ENCODE measurements around the gene MS4A12.
"Not testable (repeated sequence)": the region's sequence is repeated elsewhere in the genome, so short reads cannot be mapped to it uniquely, and the experiment has no call there.

Gene MS4A12

GRCh38 chr11:60513496-60514460 is 21.2 kb downstream of the MS4A12 start:
- no peak for DNase-seq

- DNase-seq, result no peak
Observed at GRCh38 chr11:60515144-60515855, 22.7 kb downstream of the MS4A12 start, which contains the start of gene MS4A13. MS4A13 (plus strand) TSS chr11:60515392; CDS start chr11:60518084, 2,692 bp downstream.

DNA sequence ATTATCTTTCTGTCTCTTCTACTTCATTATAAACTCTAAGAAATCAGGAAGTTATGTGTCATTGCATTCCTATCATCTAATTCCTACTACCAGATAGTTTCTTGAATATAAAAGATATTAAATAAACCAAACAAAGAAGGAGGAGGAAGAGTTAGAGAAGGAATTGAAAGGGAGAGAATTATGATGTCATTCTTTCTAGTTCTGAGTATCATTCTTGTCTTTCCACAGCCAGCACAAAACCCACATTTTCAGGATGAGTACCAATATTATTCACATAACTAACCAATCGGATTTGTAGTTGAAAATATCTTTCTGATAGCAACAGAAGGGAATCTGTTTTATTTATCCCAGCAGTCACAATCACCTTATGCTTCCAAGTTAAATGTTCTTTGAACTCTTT is 35.9 kb downstream of the MS4A12 start:
- DNase-seq, result no peak

GRCh38 chr11:60528934-60529333 is 36.4 kb downstream of the MS4A12 start:
- DNase-seq, result no peak

DNA sequence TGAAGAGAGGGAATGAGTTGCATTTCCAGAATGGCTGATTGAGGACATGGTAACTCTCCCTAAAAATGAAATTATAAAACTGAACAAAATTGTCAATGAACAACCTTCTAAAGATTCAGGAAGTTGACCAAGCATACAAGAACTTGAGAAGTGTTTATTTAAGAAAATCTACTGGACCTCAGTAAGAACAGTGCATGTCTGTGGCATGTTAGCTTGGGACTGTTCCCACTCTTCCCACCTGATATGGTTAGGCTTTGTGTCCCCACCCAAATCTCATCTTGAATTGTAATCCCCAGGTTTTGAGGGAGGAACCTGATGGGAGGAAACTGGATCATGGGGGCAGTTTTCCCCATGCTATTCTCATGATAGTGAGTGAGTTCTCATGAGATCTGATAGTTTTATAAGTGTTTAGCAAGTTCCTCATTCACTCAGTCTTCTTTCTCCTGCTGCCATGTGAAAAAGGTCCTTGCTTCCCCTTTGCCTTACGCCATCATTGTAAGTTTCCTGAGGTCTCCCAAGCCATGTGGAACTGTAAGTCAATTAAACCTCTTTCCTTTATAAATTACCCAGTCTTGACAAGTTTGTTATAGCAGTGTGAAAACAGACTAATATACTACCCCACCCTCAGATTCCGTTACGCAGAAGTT is 38.0 kb downstream of the MS4A12 start:
- no peak for DNase-seq

DNA sequence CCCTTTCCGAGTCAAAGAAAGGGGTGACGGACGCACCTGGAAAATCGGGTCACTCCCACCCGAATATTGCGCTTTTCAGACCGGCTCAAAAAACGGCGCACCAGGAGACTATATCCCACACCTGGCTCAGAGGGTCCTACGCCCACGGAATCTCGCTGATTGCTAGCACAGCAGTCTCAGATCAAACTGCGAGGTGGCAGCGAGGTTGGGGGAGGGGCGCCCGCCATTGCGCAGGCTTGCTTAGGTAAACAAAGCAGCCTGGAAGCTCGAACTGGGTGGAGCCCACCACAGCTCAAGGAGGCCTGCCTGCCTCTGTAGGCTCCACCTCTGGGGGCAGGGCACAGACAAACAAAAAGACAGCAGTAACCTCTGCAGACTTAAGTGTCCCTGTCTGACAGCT is 39.8 kb downstream of the MS4A12 start:
- DNase-seq, result not testable (repeated sequence)

- DNase-seq, result not testable (repeated sequence)
Observed at GRCh38 chr11:60538627-60539026, 46.0 kb downstream of the MS4A12 start.

- no peak for DNase-seq
Observed at GRCh38 chr11:60544077-60544476, 51.5 kb downstream of the MS4A12 start.

Measured in NCI-H187 (cell line).